Hepatic stellate cell (primary cell): Measurements from ENCODE around the gene DNAJB2.
A peak's percentile ranks its signal among the peaks of the same experiment; 100 is the strongest.
"Not testable (repeated sequence)": the region's sequence is repeated elsewhere in the genome, so short reads cannot be mapped to it uniquely, and the experiment has no call there.

Experiments
- DNase-seq: peaks from one replicate; pipeline ENCODE4 v3.0.0; 2011; ENCODE audit warnings: low spot score

Gene DNAJB2

GRCh38 chr2:219258942-219259341 lies 20.2 kb upstream of the DNAJB2 start:
- not testable (repeated sequence) for DNase-seq

GRCh38 chr2:219261024-219261855 lies 17.9 kb upstream of the DNAJB2 start:
- no peak for DNase-seq

GRCh38 chr2:219266232-219266631 lies 12.9 kb upstream of the DNAJB2 start:
- DNase-seq = no peak

- DNase-seq = no peak
These were observed 12.3 kb upstream of the DNAJB2 start for GRCh38 chr2:219266886-219267285.

- no peak for DNase-seq
These were observed 10.9 kb upstream of the DNAJB2 start for GRCh38 chr2:219268294-219268693.

- DNase-seq = no peak
These were observed 9.7 kb upstream of the DNAJB2 start for GRCh38 chr2:219269362-219270054.

- no peak for DNase-seq
These were observed 9.2 kb upstream of the DNAJB2 start for GRCh38 chr2:219270055-219270372.

GRCh38 chr2:219271021-219271420 lies 8.1 kb upstream of the DNAJB2 start:
- DNase-seq = no peak

- no peak for DNase-seq
These were observed 6.8 kb upstream of the DNAJB2 start for GRCh38 chr2:219272356-219272755.

GRCh38 chr2:219272995-219273394 lies 6.2 kb upstream of the DNAJB2 start:
- DNase-seq = no peak

- no peak for DNase-seq
These were observed 5.2 kb upstream of the DNAJB2 start for GRCh38 chr2:219273937-219274336.

GRCh38 chr2:219274361-219274921 lies 4.7 kb upstream of the DNAJB2 start:
- DNase-seq = peak; percentile 90

GRCh38 chr2:219277703-219278654 lies 1.2 kb upstream of the DNAJB2 start:
- DNase-seq = peak; percentile 81

GRCh38 chr2:219278655-219279150 lies 463 bp upstream of the DNAJB2 start:
- no peak for DNase-seq

GRCh38 chr2:219279916-219280516 lies 850 bp downstream of the DNAJB2 start:
- DNase-seq = no peak

- no peak for DNase-seq
These were observed 1.5 kb downstream of the DNAJB2 start for GRCh38 chr2:219280651-219281050.

GRCh38 chr2:219281588-219281987 lies 2.4 kb downstream of the DNAJB2 start:
- no peak for DNase-seq

- no peak for DNase-seq
These were observed 3.2 kb downstream of the DNAJB2 start for GRCh38 chr2:219282375-219282774.

GRCh38 chr2:219282943-219283581 lies 3.9 kb downstream of the DNAJB2 start:
- DNase-seq = no peak

GRCh38 chr2:219284501-219285372 lies 5.6 kb downstream of the DNAJB2 start:
- no peak for DNase-seq
